T-helper 2 cell treated with Interferon-gamma antibody and Interleukin-4, amounts not matched to agents 5 μg/mL and 100 μg/mL, for 36 hours (primary cell): ENCODE data around the gene POLD3.
"Not testable (repeated sequence)": the region's sequence is repeated elsewhere in the genome, so short reads cannot be mapped to it uniquely, and the experiment has no call there.

Experiments
- DNase-seq: peaks from one replicate; pipeline ENCODE4 v3.0.0; 2021; ENCODE audit warnings: low spot score
- H3K27ac Mint-ChIP-seq: one replicate; pipeline ENCODE4 v1.8.0; 2021; ENCODE audit warnings: mild to moderate bottlenecking, mixed read lengths
- H3K27me3 Mint-ChIP-seq: one replicate; pipeline ENCODE4 v1.8.0; 2021; ENCODE audit warnings: low read depth, mixed read lengths
- H3K36me3 Mint-ChIP-seq: one replicate; pipeline ENCODE4 v1.8.0; 2021; ENCODE audit warnings: low read depth, mixed read lengths
- H3K4me1 Mint-ChIP-seq: one replicate; pipeline ENCODE4 v1.8.0; 2021; ENCODE audit warnings: low read depth, mixed read lengths
- H3K4me3 Mint-ChIP-seq: one replicate; pipeline ENCODE4 v1.8.0; 2022; ENCODE audit warnings: mild to moderate bottlenecking, moderate library complexity, mixed read lengths
- H3K9me3 Mint-ChIP-seq: one replicate; pipeline ENCODE4 v1.8.0; 2021; ENCODE audit warnings: mixed read lengths

POLD3 gene

GRCh38 chr11:74659124-74659523 is 66.7 kb downstream of the POLD3 start:
- not testable (repeated sequence) for H3K4me1 Mint-ChIP-seq, H3K4me3 Mint-ChIP-seq, H3K27me3 Mint-ChIP-seq, H3K27ac Mint-ChIP-seq, DNase-seq
- Mint-ChIP-seq H3K36me3 (peaks cover 35% of the 10 kb centered on the region), H3K9me3 (peaks cover 16% of the 10 kb centered on the region)

DNA sequence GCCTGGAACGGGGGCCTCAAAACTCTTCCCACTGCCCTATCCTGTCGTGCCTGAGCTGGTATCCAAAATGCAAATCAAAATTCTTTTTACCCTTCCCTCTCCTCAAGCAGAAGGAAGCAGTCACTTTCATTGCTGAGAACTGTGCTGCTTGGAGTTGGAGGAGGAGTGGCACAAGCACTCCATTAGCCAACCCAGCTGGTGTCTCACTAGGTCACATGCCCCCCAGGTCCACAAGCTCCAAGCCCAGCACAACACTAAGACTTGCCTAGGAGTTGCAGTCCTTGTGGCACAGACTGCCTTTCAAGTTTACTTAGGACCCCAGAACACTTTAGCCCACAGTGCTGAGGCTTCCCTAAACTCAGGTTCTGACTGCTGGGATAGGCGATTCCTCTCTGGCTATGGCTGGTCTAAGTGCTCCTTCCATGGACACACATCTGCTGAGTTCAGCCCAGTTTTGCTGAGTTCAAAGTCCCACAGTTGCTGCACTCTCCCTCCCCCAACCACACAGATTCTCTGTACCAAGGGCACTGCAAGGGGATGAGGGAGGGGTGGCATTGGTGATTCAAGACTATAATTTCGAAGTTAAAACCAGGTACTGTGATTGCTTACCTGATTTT is 70.2 kb downstream of the POLD3 start:
- Mint-ChIP-seq H3K4me3 (no peak overlapping the region), H3K9me3 (peaks cover 16% of the 10 kb centered on the region), H3K27me3 (no peaks in the 10 kb centered on the region), H3K4me1 (no peaks in the 10 kb centered on the region), H3K27ac (no peak overlapping the region), H3K36me3 (peaks cover 29% of the 10 kb centered on the region)
- no peak for DNase-seq

DNA sequence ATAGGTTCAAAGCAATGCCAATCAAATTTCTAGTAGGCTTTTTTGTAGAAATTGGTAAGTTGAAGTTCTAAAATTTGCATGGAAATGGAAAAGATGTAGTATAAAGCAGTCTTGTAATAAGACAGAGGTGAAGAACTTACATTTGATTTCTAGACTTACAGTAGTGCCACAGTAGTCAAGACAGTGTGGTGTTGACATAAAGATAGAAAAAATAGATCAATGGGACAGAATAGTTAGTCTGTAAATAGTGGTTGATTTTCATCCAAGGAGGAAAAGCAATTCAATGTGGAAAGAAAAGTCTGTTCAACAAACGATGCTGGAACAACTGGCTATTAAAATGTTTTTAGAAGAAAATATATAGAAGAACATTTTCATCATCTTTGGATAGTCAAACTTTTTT is 70.9 kb downstream of the POLD3 start:
- Mint-ChIP-seq H3K4me1 (no peaks in the 10 kb centered on the region), H3K27ac (no peak overlapping the region), H3K27me3 (no peaks in the 10 kb centered on the region), H3K4me3 (no peak overlapping the region), H3K36me3 (peaks cover 24% of the 10 kb centered on the region), H3K9me3 (peaks cover 12% of the 10 kb centered on the region)
- no peak for DNase-seq

GRCh38 chr11:74669211-74670160 is 77.1 kb downstream of the POLD3 start:
- DNase-seq, result no peak
- H3K4me3 Mint-ChIP-seq, result no peak overlapping the region
- H3K9me3 Mint-ChIP-seq, result no peaks in the 10 kb centered on the region
- H3K36me3 Mint-ChIP-seq, result no peaks in the 10 kb centered on the region
- no peaks in the 10 kb centered on the region for H3K27me3 Mint-ChIP-seq
- no peaks in the 10 kb centered on the region for H3K4me1 Mint-ChIP-seq
- H3K27ac Mint-ChIP-seq, result no peak overlapping the region

DNA sequence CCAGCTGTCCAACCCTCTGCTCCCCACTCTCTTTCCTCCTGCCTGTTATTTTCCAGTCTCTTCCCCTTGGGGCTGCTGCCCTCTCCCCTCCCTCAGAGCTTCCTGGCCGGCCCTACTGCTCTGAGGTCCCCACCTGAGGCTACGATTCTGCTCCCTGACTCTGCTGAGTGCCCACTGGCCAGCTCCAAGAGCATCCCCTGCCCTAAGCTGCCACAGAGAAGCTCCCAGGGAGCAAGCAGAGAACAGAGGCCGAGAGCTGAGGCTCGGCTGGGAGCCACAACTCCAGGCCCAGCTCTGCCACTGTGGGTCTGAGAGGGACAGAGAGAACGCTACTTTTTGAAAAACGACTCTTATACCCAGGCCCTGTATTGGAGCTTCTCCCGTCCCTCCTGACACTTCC is 77.8 kb downstream of the POLD3 start:
- H3K4me3 Mint-ChIP-seq, result no peak overlapping the region
- H3K27me3 Mint-ChIP-seq, result no peaks in the 10 kb centered on the region
- no peaks in the 10 kb centered on the region for H3K36me3 Mint-ChIP-seq
- H3K4me1 Mint-ChIP-seq, result no peaks in the 10 kb centered on the region
- no peaks in the 10 kb centered on the region for H3K9me3 Mint-ChIP-seq
- H3K27ac Mint-ChIP-seq, result no peak overlapping the region
- DNase-seq, result no peak

DNA sequence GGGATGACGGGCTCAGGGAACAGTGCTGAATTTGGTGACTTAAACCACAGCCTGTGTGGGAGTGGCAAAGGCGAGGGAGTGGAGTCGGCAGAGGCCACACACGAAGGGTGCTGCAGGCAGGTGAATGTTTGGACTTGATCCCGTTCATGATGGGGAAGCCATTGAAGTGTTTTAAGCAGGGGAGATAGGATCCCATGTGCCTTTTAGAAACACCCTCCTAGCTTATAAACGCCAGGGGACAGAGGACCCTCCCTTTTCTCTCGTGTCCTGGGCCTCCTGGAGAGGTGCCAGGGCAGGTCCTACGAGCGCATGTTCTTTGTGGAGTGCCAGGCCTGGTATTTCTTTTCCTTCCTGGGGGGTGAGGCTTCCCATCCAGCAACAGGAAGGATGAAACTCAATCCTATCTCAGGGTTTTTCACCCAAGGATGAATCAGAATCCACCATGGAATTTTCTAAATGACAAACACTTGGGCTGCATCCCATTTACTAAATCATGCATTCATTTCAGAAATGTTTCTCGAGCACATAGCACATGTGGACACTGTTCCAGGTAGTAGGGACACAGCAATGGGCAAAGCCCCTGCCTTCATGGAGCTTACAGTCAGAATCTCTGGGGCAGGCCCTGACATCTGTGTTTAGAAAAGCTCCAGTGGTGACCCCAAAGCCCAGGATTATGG is 79.3 kb downstream of the POLD3 start:
- DNase-seq, result no peak
- Mint-ChIP-seq H3K4me3 (no peak overlapping the region), H3K27me3 (no peaks in the 10 kb centered on the region), H3K9me3 (no peaks in the 10 kb centered on the region), H3K27ac (no peak overlapping the region), H3K36me3 (no peaks in the 10 kb centered on the region), H3K4me1 (no peaks in the 10 kb centered on the region)

GRCh38 chr11:74672332-74672955 is 80.1 kb downstream of the POLD3 start:
- no peak for DNase-seq
- Mint-ChIP-seq H3K27me3 (no peaks in the 10 kb centered on the region), H3K4me3 (no peak overlapping the region), H3K9me3 (no peaks in the 10 kb centered on the region), H3K4me1 (no peaks in the 10 kb centered on the region), H3K27ac (no peak overlapping the region), H3K36me3 (no peaks in the 10 kb centered on the region)

GRCh38 chr11:74672956-74673692 is 80.7 kb downstream of the POLD3 start:
- H3K27me3 Mint-ChIP-seq, result no peaks in the 10 kb centered on the region
- no peak overlapping the region for H3K27ac Mint-ChIP-seq
- no peak for DNase-seq
- no peak overlapping the region for H3K4me3 Mint-ChIP-seq
- no peaks in the 10 kb centered on the region for H3K9me3 Mint-ChIP-seq
- H3K4me1 Mint-ChIP-seq, result no peaks in the 10 kb centered on the region
- H3K36me3 Mint-ChIP-seq, result no peaks in the 10 kb centered on the region

DNA sequence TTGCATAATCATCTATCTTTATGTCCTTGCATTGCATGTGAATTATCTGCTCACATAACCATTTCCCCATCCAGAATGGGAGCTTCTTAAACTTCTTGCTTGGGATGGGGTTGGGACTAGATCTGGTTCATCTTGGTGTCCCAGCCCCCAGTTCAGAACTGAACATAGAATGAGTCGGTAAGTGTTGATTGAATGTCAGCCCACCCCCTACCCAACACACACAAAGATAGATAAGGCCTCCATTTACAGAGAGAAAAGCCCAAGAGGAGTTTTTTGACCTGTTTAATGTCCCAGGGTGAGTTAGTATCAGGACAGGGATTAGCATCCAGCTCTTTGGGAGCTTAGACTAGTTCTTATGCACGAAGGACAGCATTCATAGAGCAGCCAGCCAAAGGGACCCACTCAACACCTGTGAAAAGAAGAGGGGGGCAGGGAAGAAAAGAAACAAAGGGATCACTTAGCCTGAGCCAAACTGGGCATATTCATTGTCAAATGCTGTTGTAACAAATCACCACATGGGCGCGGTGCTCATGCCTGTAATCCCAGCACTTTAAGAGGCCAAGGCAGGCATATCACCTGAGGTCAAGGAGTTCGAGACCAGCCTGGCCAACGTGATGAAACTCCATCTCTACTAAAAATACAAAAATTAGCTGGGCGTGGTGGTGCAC is 81.4 kb downstream of the POLD3 start:
- no peak for DNase-seq
- Mint-ChIP-seq H3K4me1 (no peaks in the 10 kb centered on the region), H3K9me3 (no peaks in the 10 kb centered on the region)

DNA sequence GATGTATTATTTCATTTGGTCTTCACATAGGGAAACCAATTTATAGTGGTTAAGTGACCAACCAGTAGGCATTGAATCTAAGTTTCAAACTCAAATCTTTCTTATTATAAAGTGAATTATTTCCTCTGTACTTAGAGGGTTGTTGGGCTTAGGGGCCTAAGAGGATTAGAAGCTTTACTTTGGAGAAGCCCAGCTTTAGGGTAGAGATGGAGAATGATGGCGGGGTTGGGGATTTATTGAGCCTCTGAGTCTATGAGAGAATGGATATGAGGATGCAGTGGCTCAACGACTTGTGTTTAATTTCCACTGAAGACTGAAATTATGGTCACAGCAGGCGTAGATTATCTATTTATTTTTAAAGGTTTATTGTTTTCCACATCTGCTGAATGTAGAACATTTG is 83.4 kb downstream of the POLD3 start:
- Mint-ChIP-seq H3K27ac (no peak overlapping the region), H3K4me3 (no peak overlapping the region), H3K9me3 (no peaks in the 10 kb centered on the region), H3K4me1 (no peaks in the 10 kb centered on the region), H3K36me3 (no peaks in the 10 kb centered on the region), H3K27me3 (no peaks in the 10 kb centered on the region)
- DNase-seq, result no peak

More for the DNA sequence above, 81.4 kb downstream of the POLD3 start:
- Mint-ChIP-seq H3K4me3 (no peak overlapping the region), H3K36me3 (no peaks in the 10 kb centered on the region), H3K27ac (no peak overlapping the region), H3K27me3 (no peaks in the 10 kb centered on the region)

DNA sequence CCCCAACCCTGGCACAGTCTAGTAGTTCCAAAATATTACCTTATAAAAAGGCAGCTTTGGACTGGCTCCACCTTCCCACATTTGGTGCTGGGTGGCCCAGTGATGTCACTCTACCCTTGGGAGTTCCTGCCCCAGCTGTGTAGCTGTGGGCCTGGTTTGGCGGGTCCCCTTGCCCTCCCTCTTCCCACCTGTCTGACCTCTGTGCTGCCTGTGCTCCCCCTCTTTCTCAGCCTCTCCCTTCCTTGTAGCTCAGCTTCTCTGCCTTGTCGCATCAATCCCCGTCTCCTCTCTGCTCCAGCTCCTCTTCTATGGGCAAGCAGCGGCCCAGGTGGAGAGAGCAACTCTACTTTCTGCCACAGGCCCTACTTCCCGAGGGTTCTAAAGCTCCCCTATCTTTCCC is 84.2 kb downstream of the POLD3 start:
- no peaks in the 10 kb centered on the region for H3K9me3 Mint-ChIP-seq
- no peaks in the 10 kb centered on the region for H3K36me3 Mint-ChIP-seq
- H3K27me3 Mint-ChIP-seq, result no peaks in the 10 kb centered on the region
- DNase-seq, result no peak
- no peak overlapping the region for H3K27ac Mint-ChIP-seq
- no peaks in the 10 kb centered on the region for H3K4me1 Mint-ChIP-seq
- H3K4me3 Mint-ChIP-seq, result no peak overlapping the region

DNA sequence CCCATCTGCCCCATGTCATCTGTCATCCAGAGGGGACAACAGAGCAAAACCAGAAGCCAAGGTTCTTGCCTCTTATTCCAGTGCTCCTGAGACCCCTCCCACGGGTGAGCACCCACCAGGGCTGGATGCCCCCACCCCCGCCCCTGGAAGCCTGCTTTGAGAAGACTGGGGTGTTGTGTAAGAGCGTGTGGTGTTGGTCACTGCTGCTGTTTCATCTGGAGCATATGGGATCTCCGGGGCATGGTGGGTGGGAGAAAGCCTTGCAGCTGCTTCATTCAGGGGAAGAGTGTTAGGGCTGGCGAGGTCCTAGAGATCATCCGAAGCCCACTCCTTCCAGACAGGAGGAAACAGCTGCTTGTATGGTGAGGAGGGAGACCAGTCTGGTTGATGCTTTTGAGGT is 84.7 kb downstream of the POLD3 start:
- Mint-ChIP-seq H3K4me3 (no peak overlapping the region), H3K4me1 (no peaks in the 10 kb centered on the region), H3K9me3 (no peaks in the 10 kb centered on the region), H3K27me3 (no peaks in the 10 kb centered on the region), H3K36me3 (no peaks in the 10 kb centered on the region), H3K27ac (no peak overlapping the region)
- DNase-seq, result no peak

DNA sequence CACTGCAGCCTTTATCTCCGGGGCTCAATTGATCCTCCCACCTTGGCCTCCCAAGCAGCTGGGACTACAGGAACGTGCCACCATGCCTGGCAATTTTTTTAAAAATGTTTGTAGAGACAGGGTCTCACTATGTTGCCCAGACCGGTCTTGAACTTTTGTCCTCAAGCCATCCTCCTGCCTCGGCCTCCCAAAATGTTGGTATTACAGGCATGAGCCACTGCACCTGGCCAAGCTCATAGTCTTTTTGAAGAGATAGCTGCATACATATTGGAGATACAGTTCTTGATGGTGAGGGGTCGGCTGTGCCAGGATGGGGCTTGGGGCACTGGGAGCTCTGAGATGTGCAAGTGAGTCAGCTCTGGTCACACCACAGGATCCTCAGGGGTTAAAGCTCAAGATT is 85.7 kb downstream of the POLD3 start:
- Mint-ChIP-seq H3K27ac (no peak overlapping the region), H3K36me3 (no peaks in the 10 kb centered on the region), H3K4me3 (no peak overlapping the region), H3K4me1 (no peaks in the 10 kb centered on the region), H3K27me3 (peaks cover 7% of the 10 kb centered on the region), H3K9me3 (no peaks in the 10 kb centered on the region)
- no peak for DNase-seq
